HepG2 (cell line): ENCODE measurements around the gene DLL1. TPM values are rescaled to one million over a fixed set of nuclear protein-coding genes. Genes with fewer than 3 reads are reported as not detected.

Experiments used
- ATAC-seq: fragments of 200-7000 bp; cut with Tn5 transposase; 3 replicates; pipeline ENCODE4 v1.9.1; 2020; ENCODE audit warnings: mild to moderate bottlenecking, moderate library complexity
- BruUV-seq: library from RNA; stranded (reverse); fragments of 400-500 nt; replicated peaks from 2 replicates; lab custom pipeline; 2021; lab: Mats Ljungman, UMichigan
- CTCF ChIA-PET: fragments of 300-600 bp; formaldehyde crosslinking; extraction: SDS; loops from one replicate; lab custom pipeline; 2021; ENCODE audit warnings: low total read pairs, inconsistent platforms, low intra/inter-chr PET ratio; lab: Yijun Ruan, JAX
- POLR2A ChIA-PET: fragments of 350-600 bp; sonication (Branson Sonifier 250); formaldehyde crosslinking; loops from one replicate; lab custom pipeline; 2020; ENCODE audit warnings: antibody characterized with exemption, inconsistent platforms; lab: Yijun Ruan, JAX
- DNase-seq: peaks from one replicate; pipeline ENCODE4 v3.0.0-alpha.2; 2015; ENCODE audit warnings: low spot score
- FAIRE-seq: peaks from 3 replicates; lab custom pipeline; 2011; peaks lifted over from hg19 to GRCh38; lab: Jason Lieb, UNC
- H2AFZ ChIP-seq: one replicate; pipeline ENCODE4 v1.6.1; 2011; ENCODE audit warnings: low read length, inconsistent platforms
- H3K27ac ChIP-seq: fragments of 300-600 bp; 3 replicates; pipeline ENCODE4 v1.8.0; 2011; ENCODE audit warnings: mixed run types, mild to moderate bottlenecking, mixed read lengths, low read length, inconsistent platforms; ENCODE audit not compliant: insufficient read depth; ENCODE audit errors: extremely low read length
- H3K27me3 ChIP-seq, 2 experiments: fragments of 200-600 bp in 1 of 2; 2 replicates in 1 of 2; 3 replicates in 1 of 2; pipeline versions ENCODE4 v1.6.0 to v1.8.0; 2011; ENCODE audit warnings: low read length in 2 of 2, mild to moderate bottlenecking in 2 of 2, moderate library complexity in 2 of 2, inconsistent platforms in 1 of 2; ENCODE audit not compliant: insufficient read depth in 2 of 2, control insufficient read depth in 1 of 2
- H3K36me3 ChIP-seq, 2 experiments: fragments of 200-600 bp in 1 of 2; replicated peaks in 1 of 2; 2 replicates in 1 of 2; 3 replicates in 1 of 2; pipeline versions ENCODE4 v1.5.1 to v1.8.0; 2011; ENCODE audit warnings: low read length in 2 of 2, inconsistent platforms in 1 of 2; ENCODE audit not compliant: insufficient read depth in 2 of 2, control insufficient read depth in 1 of 2
- H3K4me1 ChIP-seq: 2 replicates; pipeline ENCODE4 v1.5.1; 2012; ENCODE audit warnings: low read length, inconsistent platforms; ENCODE audit not compliant: insufficient read depth
- H3K4me2 ChIP-seq: 2 replicates; pipeline ENCODE4 v1.6.0; 2011; ENCODE audit warnings: low read depth, low read length, inconsistent platforms
- H3K4me3 ChIP-seq, 3 experiments: fragments of 200-600 bp in 1 of 3; sonication (generic), shearing (Covaris generic) in 1 of 3; replicated peaks in 1 of 3; 2 replicates each; pipeline ENCODE4 v1.5.1; 2011 to 2016; ENCODE audit warnings: low read length in 3 of 3, inconsistent platforms in 2 of 3, low read depth in 2 of 3, mild to moderate bottlenecking in 2 of 3, control low read depth in 1 of 3, mixed read lengths in 1 of 3; ENCODE audit not compliant: insufficient read depth in 1 of 3
- H3K79me2 ChIP-seq: one replicate; pipeline ENCODE4 v1.6.1; 2011; ENCODE audit warnings: low read length, inconsistent platforms; ENCODE audit not compliant: insufficient read depth
- H3K9ac ChIP-seq: 2 replicates; pipeline ENCODE4 v1.6.0; 2011; ENCODE audit warnings: mild to moderate bottlenecking, low read depth, low read length, inconsistent platforms; ENCODE audit not compliant: insufficient read depth
- H3K9me3 ChIP-seq: 2 replicates; pipeline ENCODE4 v1.5.1; 2012; ENCODE audit warnings: mild to moderate bottlenecking, low read length
- H4K20me1 ChIP-seq: 2 replicates; pipeline ENCODE4 v1.6.0; 2011; ENCODE audit warnings: inconsistent platforms, mild to moderate bottlenecking, low read length, moderate library complexity; ENCODE audit not compliant: insufficient read depth
- EZH2 ChIP-seq: conservative IDR thresholded peaks from 2 replicates; pipeline ENCODE4 v1.6.1; 2012; ENCODE audit warnings: mild to moderate bottlenecking, low read depth, low read length, moderate library complexity
- HDAC1 ChIP-seq: sonication (generic); formaldehyde crosslinking; IDR thresholded peaks from 2 replicates; pipeline ENCODE4 v1.5.1; 2020; ENCODE audit warnings: mild to moderate bottlenecking, missing genetic modification reagents
- KDM6A ChIP-seq: IDR thresholded peaks from 2 replicates; pipeline ENCODE4 v1.6.1; 2016; ENCODE audit warnings: low read depth
- SOX5 ChIP-seq: IDR thresholded peaks from 2 replicates; pipeline ENCODE4 v1.6.1; 2016; ENCODE audit warnings: borderline replicate concordance
- SUZ12 ChIP-seq: fragments of 150-350 bp; IDR thresholded peaks from 2 replicates; pipeline ENCODE4 v1.6.1; 2014; ENCODE audit warnings: low read depth, low read length
- TAF15 ChIP-seq: fragments of 200-400 bp; formaldehyde crosslinking; IDR thresholded peaks from one replicate; pipeline ENCODE4 v1.6.1; 2018; ENCODE audit warnings: mild to moderate bottlenecking, low read depth, low read length; ENCODE audit not compliant: poor library complexity, severe bottlenecking
- TOPORS ChIP-seq: sonication (generic); formaldehyde crosslinking; IDR thresholded peaks from 2 replicates; pipeline ENCODE4 v1.8.0; 2023; ENCODE audit warnings: mild to moderate bottlenecking, missing genetic modification reagents
- ZIK1 ChIP-seq: sonication (generic); formaldehyde crosslinking; IDR thresholded peaks from 2 replicates; pipeline ENCODE4 v1.5.0; 2020; ENCODE audit warnings: mild to moderate bottlenecking, low read depth, missing genetic modification reagents, borderline replicate concordance
- ZNF260 ChIP-seq: sonication (generic); formaldehyde crosslinking; IDR thresholded peaks from 2 replicates; pipeline ENCODE4 v1.4.0; 2020; ENCODE audit warnings: missing genetic modification reagents, low read depth, mild to moderate bottlenecking, borderline replicate concordance
- ZNF510 ChIP-seq: sonication (generic); formaldehyde crosslinking; IDR thresholded peaks from 2 replicates; pipeline ENCODE4 v1.4.0; 2020; ENCODE audit warnings: low read depth, mild to moderate bottlenecking, missing genetic modification reagents
- ZNF530 ChIP-seq: sonication (generic); formaldehyde crosslinking; IDR thresholded peaks from 2 replicates; pipeline ENCODE4 v1.5.0; 2020; ENCODE audit warnings: low read depth, mild to moderate bottlenecking, missing genetic modification reagents
- WGBS: methylation state at CpG from one replicate; pipeline ENCODE4 v1.1.6; 2017; ENCODE audit warnings: low lambda C conversion rate; 5-methylcytosine and 5-hydroxymethylcytosine counted together
- in situ Hi-C: cut with HindIII; loops from 2 replicates; pipeline ENCODE4 v1.10.0; 2017; ENCODE audit warnings: low pct_unique_long_range_greater_than_20kb; ENCODE audit not compliant: extremely low pct_ligation_motif_present
- intact Hi-C: fragments of 100-400 bp; cut with micrococcal nuclease; formaldehyde crosslinking; loops from one replicate; pipeline ENCODE4 v1.10.0; 2022; ENCODE audit not compliant: unreplicated experiment
- polyA plus RNA-seq, 8 experiments: library from polyadenylated mRNA; depleted of rRNA in 3 of 8; stranded (reverse) in 7 of 8; unstranded in 1 of 8; fragments of >200 nt; fragmentation: Illumina TruSeq in 4 of 8; extraction: Trizol in 4 of 8; gene quantifications; 2 replicates each; pipeline versions ENCODE4 v1.2.1 to v1.2.3, GENCODE V29; 2011 to 2016; ENCODE audit warnings: low read depth in 4 of 8, missing spikeins in 1 of 8, mixed read lengths in 1 of 8; ENCODE audit not compliant: insufficient read depth in 1 of 8
- total RNA-seq, 5 experiments: library from RNA; depleted of rRNA; stranded (reverse); fragments of >200 nt; fragmentation: Illumina TruSeq; extraction: Trizol; gene quantifications; 2 replicates each; pipeline ENCODE4 v1.2.3, GENCODE V29; 2016; ENCODE audit warnings: low read depth in 1 of 5
- TF ChIP-seq, protein P1 (sequence below): sonication (generic); formaldehyde crosslinking; IDR thresholded peaks from 2 replicates; pipeline ENCODE4 v1.9.0; 2021; ENCODE audit warnings: missing genetic modification reagents, mild to moderate bottlenecking, borderline replicate concordance
- TF ChIP-seq, protein P2 (sequence below): IDR thresholded peaks from 2 replicates; pipeline ENCODE4 v1.6.1; 2012; ENCODE audit warnings: inconsistent platforms
- TF ChIP-seq, protein P3 (sequence below): sonication (generic); formaldehyde crosslinking; IDR thresholded peaks from 2 replicates; pipeline ENCODE4 v1.4.0; 2020; ENCODE audit warnings: mild to moderate bottlenecking, missing genetic modification reagents

Gene DLL1
- total and polyA plus RNA-seq, 2 of the 13 experiments (the other 11 are each of a cell fraction or from before 2014, with no cell fraction given) = not detected

DNA sequence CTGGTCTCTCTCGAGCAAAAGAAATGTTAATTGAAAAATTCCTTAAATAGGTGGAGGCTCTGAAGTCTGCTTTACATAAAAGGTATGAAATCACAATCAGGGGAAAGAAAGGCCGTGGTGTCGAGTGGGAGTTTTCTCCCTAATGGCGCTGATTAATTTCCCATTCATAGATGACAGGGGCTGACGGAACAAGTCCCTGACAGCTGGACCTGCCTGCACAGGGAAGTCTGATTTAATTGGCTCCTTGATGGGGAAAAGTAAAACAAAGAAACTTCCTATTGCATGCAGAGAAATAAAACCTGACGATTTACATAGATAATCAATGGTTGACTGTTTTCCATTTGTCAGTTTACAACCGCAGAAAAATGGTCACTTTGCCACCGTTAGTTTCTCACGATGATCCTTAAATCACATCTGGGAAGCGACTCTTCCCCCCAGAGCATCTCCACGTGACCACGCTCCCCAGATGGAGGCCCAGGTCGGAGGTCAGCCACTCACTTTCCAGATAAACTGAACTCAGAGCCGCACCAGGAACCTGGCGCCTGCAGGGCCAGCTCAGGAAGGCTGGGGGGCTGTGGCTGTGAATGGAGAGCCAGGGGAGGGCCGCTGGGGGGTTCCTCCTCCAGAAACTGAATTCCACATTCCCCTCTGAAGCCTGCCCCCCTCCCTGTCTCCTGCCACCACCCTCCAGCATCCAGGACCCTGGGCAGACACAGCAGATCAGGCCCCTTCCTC is 55.3 kb downstream of the DLL1 start:
- no peaks in the 10 kb centered on the region for H3K79me2 ChIP-seq
- no peak for FAIRE-seq
- POLR2A ChIA-PET = no interaction called here
- WGBS = 42% methylated on average over 13 of the region's 16 CpGs
- no peak overlapping the region for H3K4me2 ChIP-seq
- DNase-seq = no peak
- no peaks in the 10 kb centered on the region for H3K4me1 ChIP-seq
- intact Hi-C loops = no loop called here
- no peak overlapping the region for H3K27ac ChIP-seq
- CTCF ChIA-PET = no interaction called here
- H3K4me3 ChIP-seq = no peak overlapping the region
- peaks cover 7 to 78% of the 10 kb centered on the region in 2 experiments for H3K27me3 ChIP-seq
- H4K20me1 ChIP-seq = no peaks in the 10 kb centered on the region; the same call in 1 of the 2 replicates
- in situ Hi-C loops = no loop called here
- no peak overlapping the region for H2AFZ ChIP-seq
- H3K9ac ChIP-seq = no peak overlapping the region
- no TSS peak for BruUV-seq
- no peaks in the 10 kb centered on the region for H3K36me3 ChIP-seq
- no peak for ATAC-seq
- no peaks in the 10 kb centered on the region for H3K9me3 ChIP-seq
- TF ChIP-seq TOPORS (CRISPR knock-in tag) (no peak), TAF15 (no peak), ZNF260 (CRISPR knock-in tag) (no peak), ZNF510 (CRISPR knock-in tag) (no peak), HDAC1 (CRISPR knock-in tag) (no peak), SOX5 (CRISPR knock-in tag) (no peak), SUZ12 (no peak), ZIK1 (CRISPR knock-in tag) (no peak), KDM6A (CRISPR knock-in tag) (no peak), ZNF530 (CRISPR knock-in tag) (no peak), EZH2 (no peak)
- TF ChIP-seq, protein P1, sequence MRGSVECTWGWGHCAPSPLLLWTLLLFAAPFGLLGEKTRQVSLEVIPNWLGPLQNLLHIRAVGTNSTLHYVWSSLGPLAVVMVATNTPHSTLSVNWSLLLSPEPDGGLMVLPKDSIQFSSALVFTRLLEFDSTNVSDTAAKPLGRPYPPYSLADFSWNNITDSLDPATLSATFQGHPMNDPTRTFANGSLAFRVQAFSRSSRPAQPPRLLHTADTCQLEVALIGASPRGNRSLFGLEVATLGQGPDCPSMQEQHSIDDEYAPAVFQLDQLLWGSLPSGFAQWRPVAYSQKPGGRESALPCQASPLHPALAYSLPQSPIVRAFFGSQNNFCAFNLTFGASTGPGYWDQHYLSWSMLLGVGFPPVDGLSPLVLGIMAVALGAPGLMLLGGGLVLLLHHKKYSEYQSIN (CRISPR knock-in tag) = no peak
- TF ChIP-seq, protein P2, sequence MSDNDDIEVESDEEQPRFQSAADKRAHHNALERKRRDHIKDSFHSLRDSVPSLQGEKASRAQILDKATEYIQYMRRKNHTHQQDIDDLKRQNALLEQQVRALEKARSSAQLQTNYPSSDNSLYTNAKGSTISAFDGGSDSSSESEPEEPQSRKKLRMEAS = no peak
- TF ChIP-seq, protein P3, sequence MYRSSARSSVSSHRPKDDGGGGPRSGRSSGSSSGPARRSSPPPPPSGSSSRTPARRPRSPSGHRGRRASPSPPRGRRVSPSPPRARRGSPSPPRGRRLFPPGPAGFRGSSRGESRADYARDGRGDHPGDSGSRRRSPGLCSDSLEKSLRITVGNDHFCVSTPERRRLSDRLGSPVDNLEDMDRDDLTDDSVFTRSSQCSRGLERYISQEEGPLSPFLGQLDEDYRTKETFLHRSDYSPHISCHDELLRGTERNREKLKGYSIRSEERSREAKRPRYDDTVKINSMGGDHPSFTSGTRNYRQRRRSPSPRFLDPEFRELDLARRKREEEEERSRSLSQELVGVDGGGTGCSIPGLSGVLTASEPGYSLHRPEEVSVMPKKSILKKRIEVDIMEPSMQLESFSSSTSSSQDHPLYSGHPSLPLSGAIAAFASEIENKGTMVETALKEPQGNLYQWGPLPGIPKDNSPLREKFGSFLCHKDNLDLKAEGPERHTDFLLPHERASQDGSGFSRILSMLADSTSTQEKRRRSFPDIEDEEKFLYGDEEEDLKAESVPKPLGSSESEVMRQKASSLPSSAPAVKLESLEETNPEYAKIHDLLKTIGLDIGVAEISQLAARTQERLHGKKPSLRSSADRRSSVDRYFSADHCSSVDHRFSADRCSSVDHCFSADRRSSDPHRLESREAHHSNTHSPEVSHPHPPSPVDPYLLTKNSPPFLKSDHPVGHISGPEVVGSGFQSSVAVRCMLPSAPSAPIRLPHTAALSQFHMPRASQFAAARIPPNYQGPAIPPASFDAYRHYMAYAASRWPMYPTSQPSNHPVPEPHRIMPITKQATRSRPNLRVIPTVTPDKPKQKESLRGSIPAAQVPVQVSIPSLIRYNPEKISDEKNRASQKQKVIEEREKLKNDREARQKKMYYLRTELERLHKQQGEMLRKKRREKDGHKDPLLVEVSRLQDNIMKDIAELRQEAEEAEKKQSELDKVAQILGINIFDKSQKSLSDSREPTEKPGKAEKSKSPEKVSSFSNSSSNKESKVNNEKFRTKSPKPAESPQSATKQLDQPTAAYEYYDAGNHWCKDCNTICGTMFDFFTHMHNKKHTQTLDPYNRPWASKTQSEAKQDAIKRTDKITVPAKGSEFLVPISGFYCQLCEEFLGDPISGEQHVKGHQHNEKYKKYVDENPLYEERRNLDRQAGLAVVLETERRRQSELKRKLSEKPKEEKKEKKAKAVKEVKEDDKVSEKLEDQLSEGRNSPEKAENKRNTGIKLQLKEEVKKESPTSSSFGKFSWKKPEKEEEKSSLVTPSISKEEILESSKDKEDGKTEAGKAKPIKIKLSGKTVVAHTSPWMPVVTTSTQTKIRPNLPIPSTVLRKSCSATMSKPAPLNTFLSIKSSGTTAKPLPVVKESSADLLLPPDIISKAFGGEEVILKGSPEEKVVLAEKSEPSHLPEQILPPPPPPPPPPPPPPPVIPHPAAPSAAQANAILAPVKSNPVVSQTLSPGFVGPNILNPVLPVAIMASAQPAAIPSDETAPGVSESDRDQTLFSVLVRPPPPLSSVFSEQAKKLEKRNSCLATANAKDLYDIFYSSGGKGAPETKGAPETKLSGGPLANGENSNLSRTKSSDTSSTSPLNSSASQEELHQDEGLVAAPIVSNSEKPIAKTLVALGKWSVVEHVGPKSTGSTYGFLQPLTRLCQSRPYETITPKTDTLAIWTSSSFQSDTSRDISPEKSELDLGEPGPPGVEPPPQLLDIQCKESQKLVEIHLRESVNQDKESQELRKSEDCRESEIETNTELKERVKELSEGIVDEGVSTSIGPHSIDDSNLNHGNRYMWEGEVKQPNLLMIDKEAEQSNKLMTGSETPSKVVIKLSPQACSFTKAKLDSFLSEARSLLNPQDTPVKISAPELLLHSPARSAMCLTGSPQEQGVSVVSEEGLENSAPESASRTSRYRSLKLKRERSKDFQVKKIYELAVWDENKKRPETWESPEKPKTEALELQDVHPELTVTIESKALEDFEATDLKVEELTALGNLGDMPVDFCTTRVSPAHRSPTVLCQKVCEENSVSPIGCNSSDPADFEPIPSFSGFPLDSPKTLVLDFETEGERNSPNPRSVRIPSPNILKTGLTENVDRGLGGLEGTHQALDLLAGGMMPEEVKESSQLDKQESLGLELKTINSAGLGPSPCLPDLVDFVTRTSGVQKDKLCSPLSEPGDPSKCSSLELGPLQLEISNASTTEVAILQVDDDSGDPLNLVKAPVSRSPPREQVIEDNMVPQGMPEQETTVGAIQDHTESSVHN (CRISPR knock-in tag) = no peak
